AG20443 (cell line): ENCODE data around the gene POLD2.

Experiments
- DNase-seq: peaks from one replicate; pipeline ENCODE4 v3.0.0; 2012; ENCODE audit warnings: low spot score, mixed read lengths

POLD2 gene

GRCh38 chr7:44112997-44113763 is 10.2 kb downstream of the POLD2 start:
- DNase-seq = no peak

- DNase-seq = no peak
Measured at GRCh38 chr7:44112231-44112996, 10.9 kb downstream of the POLD2 start.

GRCh38 chr7:44111761-44112160 is 11.6 kb downstream of the POLD2 start:
- no peak for DNase-seq

GRCh38 chr7:44110719-44111635 is 12.4 kb downstream of the POLD2 start:
- no peak for DNase-seq

- no peak for DNase-seq
Measured at GRCh38 chr7:44109991-44110390, 13.4 kb downstream of the POLD2 start.

GRCh38 chr7:44108768-44109750 is 14.3 kb downstream of the POLD2 start:
- no peak for DNase-seq

GRCh38 chr7:44107961-44108767 is 15.2 kb downstream of the POLD2 start:
- DNase-seq = no peak

- no peak for DNase-seq
Measured at GRCh38 chr7:44107116-44107960, 16.0 kb downstream of the POLD2 start.

- no peak for DNase-seq
Measured at GRCh38 chr7:44106311-44107065, 16.9 kb downstream of the POLD2 start.

GRCh38 chr7:44105832-44106231 is 17.5 kb downstream of the POLD2 start:
- DNase-seq = no peak

- peak; percentile 73 for DNase-seq
Measured at GRCh38 chr7:44104860-44105771, 18.2 kb downstream of the POLD2 start.

GRCh38 chr7:44103923-44104859 is 19.2 kb downstream of the POLD2 start, which contains the start of gene AEBP1:
TSS of gene AEBP1 (plus strand) at chr7:44104345. CDS start at chr7:44104666, 321 bp downstream.
- DNase-seq = peak; percentile 66

GRCh38 chr7:44103566-44103922 is 19.8 kb downstream of the POLD2 start:
- DNase-seq = no peak

- DNase-seq = no peak
Measured at GRCh38 chr7:44102846-44103565, 20.3 kb downstream of the POLD2 start.
